GM10266 (cell line): Measurements from ENCODE around the gene LMF1.

ENCODE experiments used
- DNase-seq: peaks from one replicate; pipeline ENCODE4 v3.0.0; 2012; ENCODE audit errors: extremely low spot score
- TF ChIP-seq, protein P1 (sequence below): IDR thresholded peaks from 2 replicates; pipeline ENCODE4 v1.5.1; 2012; ENCODE audit warnings: mild to moderate bottlenecking, low read depth; ENCODE audit not compliant: control insufficient read depth, insufficient read depth; ENCODE audit errors: missing control alignments

LMF1 gene

DNA sequence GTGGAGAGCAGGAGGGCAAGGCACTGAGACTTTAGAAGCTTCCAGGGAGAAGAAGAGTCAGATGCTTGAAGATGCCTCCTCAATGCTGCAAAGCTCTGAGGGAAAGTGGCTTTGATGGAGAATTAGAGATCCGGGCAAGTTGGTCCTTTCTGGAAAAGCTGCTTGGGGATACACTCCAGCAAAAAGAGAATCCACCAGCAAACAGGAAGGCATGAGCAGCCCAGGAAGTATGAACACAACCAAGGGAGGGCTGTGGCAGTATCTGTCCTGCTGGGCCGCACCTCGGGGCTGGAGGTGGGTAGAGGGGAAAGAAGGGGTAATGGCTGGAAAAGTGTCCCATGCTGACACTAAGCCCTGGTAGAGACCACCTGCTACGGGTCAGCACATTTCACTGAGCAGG lies 5.3 kb downstream of the LMF1 start:
- DNase-seq: no peak
- TF ChIP-seq, protein P1, sequence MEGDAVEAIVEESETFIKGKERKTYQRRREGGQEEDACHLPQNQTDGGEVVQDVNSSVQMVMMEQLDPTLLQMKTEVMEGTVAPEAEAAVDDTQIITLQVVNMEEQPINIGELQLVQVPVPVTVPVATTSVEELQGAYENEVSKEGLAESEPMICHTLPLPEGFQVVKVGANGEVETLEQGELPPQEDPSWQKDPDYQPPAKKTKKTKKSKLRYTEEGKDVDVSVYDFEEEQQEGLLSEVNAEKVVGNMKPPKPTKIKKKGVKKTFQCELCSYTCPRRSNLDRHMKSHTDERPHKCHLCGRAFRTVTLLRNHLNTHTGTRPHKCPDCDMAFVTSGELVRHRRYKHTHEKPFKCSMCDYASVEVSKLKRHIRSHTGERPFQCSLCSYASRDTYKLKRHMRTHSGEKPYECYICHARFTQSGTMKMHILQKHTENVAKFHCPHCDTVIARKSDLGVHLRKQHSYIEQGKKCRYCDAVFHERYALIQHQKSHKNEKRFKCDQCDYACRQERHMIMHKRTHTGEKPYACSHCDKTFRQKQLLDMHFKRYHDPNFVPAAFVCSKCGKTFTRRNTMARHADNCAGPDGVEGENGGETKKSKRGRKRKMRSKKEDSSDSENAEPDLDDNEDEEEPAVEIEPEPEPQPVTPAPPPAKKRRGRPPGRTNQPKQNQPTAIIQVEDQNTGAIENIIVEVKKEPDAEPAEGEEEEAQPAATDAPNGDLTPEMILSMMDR: no peak

DNA sequence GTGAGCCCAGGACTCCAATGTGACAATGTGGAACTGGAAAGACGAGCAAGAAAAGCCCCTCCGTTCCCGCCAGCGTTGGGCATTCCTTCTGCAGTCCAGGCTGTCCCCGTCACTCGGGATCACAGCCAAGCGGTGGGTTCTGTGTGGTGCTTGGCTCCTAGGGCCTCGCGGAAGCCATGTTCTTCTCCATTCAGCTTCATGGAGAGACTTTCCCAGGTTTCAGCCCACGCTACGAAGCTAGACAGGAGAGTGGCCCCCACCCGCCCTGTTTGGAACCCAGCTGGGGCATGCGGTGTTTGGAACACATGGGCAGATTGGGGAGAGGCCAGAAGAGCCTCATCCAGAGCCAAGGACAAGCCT lies 5.8 kb downstream of the LMF1 start:
- DNase-seq: no peak
- TF ChIP-seq, protein P1: no peak

DNA sequence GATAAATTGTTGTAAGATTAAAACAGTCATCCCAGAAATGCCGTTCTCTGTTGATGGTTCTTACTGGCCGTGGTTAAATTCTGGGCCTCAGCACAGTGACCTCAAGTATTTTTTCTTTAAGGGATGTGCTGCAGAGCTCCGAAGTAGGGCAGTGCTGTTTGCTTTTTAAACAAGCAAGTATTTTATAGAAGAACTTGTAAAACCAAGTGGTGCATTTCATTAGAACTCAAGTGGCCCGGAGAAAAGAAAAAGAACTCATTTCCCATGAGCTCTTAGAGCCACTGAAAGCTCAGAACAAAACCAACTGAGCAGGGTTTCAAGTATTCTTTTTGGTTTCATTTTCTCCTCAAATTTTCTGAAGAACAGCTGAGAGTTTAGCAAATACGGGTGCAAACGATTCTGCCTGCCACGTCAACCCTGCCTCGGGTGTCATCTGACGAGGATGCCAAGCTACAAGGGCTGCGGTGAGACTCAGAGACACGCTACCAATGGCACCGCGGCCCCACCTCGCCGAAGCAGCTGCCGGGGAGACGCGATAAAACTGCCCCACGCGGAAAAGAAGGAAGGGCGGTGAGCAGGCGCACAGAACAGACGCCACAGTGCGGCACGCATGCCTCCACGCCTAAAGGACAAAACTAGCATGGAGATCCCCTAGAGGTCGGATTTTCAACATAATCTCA lies 6.3 kb downstream of the LMF1 start:
- TF ChIP-seq, protein P1: no peak
- no peak for DNase-seq

DNA sequence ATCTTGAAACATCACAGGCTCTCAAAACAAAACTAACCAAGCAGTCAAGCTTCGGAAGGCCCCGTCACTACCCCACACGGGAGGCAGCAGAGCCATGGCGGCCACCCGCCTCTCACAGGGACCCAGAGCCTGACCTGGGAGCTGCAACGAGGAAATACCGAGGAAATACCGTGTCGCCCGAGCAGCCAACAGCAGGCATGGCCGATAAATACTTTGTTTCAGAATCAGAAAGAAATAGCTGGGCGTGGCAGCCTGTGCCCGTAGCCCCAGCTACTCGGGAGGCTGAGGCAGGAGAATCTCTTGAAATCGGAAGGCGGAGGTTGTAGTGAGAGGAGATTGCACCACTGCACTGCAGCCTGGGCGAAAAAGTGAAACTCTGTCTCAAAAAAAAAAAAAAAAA lies 6.9 kb downstream of the LMF1 start:
- no peak for DNase-seq
- TF ChIP-seq, protein P1: no peak

DNA sequence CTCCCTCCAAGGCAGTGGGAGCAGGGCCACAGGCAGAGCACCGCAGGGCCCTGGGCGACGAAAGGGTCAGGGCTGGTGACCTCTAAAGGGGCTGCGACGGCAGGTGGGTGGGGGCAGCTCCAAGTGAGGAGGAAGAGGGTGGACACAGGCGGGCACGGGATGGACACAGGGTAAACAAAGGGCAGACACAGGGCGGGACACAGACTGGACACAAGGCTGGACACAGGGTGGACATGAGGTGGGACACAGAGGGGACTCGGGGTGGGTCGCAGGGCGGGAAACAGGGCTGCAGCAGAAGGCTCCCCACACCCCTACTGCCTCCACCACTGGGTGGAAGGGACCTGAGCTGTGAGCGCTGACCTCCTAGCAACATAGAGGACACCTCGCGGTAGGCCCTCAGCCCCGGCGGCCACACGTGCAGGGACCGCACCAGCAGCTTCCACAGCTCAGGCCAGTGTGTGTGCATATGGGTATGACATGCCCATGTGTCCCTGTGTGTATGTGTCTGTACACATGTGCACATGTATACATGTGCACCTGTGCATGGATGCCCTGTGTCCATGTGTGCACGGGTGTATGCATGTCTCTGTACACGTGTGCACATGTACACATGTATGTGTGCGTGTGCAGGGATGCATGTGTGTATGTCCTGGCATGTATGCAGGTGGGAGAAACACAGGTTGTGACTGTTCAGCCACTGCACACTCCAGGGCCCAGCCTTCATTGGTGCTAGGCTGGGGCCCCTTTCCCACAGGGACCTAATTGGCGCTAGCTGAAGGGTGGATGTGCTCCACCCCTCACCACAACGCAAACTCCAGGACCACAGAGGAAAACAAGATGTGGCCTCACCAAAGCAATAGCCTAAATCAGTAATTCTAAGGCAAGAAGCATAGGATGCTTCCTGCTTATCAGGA lies 7.6 kb downstream of the LMF1 start:
- TF ChIP-seq, protein P1: no peak

DNA sequence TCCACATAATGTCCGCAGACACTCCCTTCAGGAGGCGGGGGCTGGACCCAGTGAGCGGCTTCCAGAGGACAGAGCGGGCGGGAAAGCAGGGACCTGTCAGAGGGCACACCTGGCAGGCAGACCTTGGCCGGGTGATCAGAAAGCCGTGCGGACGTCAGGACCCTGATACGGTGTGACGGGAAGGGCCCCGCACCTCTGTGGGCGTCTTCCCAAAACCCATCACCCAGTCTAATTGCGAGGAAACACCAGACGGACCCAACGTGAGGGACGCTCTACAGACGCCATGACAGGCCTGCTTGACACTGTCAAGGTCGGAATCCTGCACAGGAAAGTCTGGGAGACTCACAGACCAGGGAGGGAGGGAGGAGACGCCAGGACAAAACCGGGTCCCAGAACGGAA lies 8.4 kb downstream of the LMF1 start:
- TF ChIP-seq, protein P1: no peak
- no peak for DNase-seq

More for the DNA sequence above, 7.6 kb downstream of the LMF1 start:
- no peak for DNase-seq
